NCI-H1105 (cell line): ENCODE results near the gene TRIP11.

Experiments used
- DNase-seq: peaks from one replicate; lab custom pipeline; 2025; lab: John Stamatoyannopoulos, UW

TRIP11 gene

DNA sequence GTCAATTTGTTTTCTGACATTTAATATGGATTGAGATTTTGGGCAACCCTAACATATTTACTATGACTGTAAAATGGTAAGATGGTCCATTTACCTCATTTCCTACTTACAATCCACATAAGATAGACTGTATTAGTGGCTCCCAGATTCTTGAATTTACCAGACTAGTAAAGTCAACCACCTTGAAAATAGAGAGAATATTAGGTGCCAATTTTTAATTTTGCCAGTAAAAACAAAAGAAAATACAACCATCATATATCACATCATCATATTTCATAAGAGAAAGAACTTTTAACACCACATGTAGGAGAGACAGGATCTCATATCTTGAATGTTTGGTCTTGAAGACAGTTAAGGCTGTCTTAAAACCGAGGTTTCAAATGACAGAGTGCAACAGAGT, 84.7 kb downstream of the TRIP11 start:
- no peak for DNase-seq

DNA sequence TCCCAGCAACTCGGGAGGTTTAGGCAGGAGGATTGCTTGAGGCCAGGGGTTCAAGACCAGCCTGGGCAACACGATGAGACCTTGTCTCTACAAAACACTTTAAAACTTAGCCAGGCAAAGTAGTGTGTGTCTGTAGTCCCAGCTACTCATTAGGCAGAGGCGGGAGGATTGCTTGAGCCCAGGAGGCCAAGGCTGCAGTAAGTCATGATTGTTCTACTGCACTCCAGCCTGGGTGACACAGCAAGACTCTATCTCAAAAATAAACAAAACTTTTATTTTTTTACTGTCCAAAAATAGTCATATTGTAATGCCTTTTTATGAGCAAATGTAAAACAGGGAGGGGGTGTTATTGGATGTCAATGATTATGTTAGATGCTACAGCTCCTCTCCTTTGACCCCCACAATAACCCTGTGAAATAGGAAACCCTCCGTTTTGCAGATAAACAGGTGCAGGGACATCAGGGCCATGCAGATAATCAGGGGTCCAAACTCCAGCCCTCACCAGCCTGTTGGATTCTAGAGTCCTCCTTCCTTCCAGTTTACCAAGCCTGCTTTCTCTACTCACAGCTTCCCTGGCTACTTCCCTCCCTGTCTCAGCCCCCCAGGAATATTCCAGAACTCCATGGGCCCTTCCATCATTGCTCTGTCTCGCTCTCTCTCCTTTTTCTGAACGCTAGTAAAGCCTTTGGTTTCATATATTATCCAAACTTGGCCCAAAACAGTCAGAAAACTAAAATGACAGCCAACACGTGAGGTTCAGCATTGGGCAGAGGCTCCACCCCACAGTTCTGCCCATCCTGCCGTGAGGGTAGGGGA, 86.5 kb downstream of the TRIP11 start:
- no peak for DNase-seq

DNA sequence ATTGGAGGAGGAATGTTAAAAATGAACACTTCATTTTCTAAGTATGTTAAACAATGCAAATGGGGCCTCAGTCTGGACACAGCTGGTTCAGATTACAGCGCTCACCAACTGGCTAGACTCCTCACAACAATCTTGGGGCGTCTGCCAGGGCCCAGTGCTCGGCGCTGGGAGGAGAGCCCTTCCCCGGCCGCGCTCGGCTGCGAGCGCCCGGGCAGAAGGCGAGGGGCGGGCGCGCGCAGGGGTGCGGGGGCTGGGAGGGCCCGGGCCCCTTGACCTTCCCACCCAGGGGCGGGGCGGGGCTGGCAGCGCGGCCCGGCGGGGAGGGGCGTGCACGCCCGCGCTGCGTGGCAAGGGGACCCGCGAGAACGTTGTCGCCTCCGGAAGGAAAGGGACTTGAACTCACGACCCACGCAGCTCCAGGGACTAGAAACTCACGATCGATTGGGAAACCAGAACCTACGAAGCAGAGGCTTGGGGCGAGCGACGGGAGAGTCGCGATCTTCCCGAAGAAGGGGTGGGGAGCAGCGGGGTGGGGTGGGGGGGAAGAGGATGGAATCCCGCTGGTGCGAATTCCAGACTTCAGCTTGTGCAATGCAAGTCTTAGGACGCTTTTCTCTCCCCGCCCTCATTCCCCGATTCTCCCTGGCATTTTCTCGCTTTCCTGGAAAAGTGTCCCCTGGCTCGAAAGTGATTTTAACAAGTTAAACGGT, 92.2 kb downstream of the TRIP11 start, which contains the start of gene FBLN5:
TSS of gene FBLN5 (minus strand) at position 220 of the 710 bp plus-strand sequence. CDS start 465 bp downstream, outside the sequence.
- no peak for DNase-seq

DNA sequence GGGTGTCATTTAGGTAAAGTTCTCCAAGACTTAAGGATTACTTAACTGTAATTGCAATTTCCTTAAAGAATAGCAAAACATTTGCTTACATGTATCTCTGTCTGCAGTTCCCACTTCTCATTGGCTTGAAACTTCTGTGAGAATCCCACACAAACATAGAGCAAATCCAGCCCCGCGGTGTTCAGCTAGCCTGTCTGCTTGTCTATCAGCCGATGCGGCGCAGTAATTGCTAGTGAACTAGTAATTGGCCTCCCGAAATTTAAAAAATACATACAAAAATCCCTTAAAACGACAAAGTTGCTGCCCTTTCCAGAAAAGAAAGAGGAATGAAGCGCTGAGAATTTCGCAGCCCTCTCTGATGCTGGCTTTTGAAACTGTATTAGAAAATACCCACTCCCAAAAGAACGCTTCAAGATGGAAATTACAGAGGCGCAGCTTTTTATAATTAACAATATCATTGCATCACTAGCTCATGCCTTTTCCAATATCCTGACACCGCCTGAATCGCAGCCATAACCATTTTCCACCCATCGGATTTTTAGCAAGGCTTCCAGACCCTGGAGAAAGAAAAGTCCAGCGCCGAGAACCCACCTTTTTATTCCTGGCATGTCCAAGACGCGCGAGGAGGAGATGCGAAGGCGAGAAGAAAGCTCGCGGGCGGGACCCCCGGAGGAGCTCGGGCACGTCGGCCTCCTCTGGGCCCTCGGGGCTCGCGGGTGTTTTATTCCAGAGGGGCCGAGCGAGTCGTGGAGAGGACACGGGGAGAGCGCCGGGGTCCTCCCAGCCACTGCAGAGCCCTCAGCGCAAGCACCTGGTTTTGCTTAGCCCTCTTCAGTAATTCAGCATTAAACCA, 93.0 kb downstream of the TRIP11 start:
- no peak for DNase-seq

DNA sequence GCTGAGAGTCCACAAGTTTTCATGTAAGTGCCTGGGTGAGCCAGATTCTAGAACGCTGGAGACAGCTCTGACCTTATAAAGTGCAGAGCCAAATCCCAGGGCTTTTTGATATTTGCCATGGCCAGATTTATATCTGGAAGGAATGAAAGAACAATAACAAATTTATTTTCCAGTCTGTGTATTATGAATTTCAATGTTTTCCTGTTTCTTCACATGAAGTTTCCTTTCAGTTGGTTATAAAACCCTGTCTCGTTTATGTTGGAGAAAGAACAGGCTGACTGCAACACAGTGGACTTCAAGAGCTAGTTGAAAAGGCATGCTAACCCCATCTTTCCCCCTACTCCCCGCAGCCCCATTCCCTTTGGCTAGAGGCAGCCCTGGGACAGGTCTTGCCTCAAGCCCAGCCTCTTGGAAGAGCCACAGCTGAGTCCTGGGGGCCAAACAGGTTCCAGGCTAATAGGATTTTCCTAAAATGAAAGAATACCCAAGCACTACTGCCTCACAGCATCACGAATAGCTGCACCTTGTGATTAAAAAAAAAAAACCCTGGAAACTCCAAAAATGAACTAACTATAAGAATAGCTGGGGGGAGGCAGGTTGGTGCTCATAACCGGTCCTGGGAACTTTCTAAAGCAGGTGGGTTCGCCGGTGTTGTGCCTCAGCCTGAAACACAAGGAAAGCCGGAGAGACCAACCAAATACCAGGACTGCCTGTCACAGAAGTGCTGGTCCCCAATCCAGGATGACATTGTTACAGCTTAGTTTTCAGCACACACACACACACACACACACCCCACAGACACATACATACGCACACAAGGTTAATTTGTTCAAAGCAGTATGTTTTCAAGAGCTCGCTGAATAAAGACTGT, 93.9 kb downstream of the TRIP11 start:
- DNase-seq = no peak

DNA sequence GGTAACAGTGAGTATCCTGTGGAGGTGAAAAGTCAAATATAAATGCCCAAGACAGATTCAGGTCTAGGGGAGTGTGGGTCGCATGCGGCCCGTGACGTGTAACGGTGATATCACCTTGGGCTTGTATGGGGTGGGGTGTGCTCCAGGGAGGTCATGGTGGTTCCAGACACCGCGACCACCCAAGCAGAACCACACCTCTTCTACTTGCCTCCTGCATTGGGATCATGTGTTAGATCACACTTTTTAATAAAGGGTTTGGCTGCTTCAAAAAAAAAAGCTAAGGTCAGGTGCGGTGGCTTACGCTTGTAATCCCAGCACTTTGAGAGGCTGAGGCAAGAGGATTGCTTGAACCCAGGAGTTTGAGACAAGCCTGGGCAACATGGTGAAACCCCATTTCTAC, 96.9 kb downstream of the TRIP11 start:
- no peak for DNase-seq

DNA sequence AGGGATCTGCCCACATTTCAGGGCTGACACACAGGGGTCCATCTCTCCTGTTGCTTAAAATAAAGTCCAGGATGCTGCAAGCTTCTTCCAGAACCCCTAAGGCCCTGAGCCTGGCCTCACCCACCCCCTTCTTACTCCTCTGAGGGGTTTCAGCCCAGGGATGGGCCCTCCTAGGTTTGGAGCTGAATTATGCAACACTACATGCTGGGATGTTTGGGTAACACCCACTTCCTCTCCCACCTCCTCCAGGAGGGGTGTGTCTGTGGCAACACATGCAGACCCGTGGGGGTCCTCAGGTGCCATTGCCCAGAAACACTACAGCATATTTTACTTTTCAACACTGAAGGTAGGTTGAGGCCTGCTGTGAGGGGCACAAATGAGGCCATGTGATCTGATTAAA, 97.7 kb downstream of the TRIP11 start:
- no peak for DNase-seq

DNA sequence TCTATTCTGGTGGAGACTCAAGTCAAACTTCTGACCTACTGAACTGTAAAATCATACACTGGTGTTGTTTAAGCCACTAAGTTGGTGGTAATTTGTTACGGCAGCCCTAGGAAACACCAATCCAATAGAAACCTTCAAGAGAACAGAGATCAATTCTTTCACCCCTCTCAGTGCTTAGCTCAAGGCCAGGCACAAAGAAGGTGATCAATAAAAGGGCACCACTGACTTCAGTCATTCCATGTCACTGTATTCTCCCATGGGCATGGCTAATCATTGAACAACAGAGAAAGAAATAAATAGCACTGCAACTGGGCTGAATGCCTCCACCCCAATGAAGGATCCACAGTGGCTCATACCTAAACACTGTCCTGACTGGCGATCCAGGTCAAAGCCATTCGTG, 99.7 kb downstream of the TRIP11 start:
- DNase-seq = no peak

DNA sequence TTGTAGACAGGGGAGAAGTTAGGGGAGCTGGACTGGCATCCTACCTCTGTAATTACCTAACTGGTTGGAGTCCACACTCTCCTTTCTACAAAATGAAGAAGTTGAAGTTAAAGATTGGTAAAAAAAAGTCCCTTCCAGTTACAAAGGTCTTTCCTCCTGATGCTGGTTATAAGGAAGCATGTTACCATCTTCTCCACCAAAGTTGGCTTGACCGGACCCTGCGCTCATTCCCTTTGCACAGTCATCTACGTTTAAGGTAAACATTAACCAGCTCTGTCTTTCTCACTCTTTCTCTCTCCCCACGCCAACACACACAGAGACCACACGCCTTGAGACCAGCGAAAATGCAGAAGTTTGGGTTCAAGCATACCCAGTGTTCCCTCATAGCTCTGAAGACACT, 104.3 kb downstream of the TRIP11 start:
- DNase-seq = no peak

DNA sequence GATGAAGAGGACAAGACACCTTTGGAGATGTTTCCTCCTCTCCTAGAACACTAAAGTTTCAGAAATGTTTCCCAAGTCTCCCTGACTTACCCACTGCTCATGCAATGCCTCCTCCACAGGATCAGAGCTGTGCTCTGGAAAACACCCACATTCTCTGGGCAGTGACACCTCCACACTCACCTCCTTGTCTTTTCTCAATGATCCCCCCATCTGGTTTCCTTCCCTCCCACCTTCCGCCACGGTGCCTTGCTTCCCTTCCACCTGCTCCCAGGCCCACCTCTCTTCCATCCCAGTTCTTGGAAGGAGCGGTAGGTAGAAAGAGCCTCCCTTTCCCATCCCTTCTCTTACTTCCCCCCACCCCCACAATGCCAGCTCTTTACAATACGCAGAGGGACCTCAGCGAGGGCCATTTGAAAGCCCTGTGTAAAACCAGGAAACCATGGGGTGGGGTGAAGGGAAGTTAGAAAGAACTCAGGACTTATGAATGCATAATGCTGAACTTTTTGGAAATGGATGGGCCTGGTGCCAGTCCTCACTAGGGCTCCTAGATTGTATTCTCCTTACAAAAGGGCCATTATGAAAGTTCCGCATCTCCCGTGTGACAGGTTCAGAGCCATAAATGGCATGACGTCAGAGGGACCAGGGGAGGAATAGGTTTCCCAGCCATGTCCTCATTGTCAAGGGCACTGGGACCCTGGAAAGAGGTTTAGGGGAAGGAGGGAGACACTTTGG, 105.1 kb downstream of the TRIP11 start:
- no peak for DNase-seq

DNA sequence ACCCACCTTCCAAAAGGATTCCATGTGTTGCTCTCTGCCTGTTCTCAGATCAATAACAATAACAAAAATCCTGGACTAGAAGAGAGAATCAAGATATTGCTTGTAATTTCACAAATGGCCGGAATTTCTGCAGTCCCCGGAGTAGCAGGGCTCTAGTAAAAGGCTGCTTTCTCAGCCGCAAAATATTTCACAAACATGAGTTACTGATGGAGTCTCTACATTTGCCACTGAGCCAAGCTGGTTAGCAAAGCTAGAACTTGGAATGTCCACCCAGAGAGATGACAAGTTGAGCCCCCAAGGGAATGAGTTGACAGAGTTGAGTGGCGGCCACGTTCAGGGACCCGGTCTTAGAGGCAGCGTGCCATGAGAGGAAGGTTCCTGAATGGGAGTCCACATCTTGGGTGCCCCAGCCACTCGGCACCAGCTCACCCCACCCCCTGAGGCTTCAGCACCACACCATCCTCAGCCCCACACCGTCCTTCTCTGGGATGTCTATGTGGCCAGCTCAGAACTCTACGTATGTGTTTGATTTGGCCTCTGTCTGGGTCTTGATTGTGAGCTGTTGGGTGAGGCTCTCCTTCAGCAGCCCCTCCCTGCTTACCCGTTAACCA, 108.3 kb downstream of the TRIP11 start:
- DNase-seq = no peak

DNA sequence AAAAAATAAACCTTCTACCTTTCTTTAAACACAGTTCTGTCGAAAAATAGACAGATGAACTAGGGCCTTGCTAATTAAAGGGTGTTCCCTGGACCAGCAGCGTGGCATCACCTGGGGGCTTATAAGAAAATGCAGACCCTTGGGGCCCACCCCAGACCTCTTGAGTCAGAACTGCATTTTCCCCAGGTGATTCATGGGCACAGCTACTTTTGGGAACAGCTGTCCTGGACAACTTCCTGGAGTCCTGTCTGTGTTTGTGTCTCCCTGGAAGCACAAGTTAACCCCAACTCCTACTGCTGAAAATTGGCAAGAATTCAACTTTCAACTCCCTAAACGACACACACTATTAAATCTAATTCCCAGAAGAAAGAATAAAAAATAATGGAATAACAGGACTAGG, 110.2 kb downstream of the TRIP11 start:
- no peak for DNase-seq

DNA sequence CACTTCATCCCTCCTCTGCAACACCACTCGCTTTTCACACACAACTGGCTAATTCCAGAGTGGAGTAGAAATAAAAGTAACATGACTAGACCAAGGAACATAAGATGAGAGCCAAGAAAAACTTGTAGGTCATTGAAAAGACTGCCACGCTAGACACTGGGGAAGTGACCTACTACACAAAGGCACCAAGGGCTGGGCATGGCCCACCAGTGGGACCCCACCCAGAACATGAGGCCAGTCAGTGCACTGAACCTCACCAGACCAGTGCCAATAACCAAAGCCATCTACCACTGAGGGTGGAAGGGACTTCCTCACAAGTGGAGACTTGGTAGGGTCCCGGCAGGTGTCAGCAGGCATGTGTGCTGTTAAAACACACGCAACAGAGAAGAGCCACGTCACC, 112.1 kb downstream of the TRIP11 start:
- DNase-seq = no peak

DNA sequence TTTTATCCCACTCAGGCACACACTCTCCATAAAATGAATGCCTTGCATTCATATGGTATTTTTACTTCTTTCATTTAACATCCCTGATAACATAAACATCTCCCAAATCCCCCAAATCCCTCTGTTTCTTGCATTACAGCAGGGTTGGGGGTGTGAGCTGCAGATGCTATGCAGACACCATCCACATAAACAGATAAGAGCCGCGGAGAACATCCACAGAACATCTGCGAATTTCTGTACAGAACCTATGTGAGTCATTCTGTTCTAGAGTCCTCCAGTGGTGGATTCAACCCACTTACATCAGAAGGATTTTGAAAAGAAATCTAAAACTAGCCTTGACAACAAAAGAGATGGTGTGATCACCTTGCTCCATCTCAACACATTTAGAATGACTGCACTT, 112.7 kb downstream of the TRIP11 start:
- DNase-seq = no peak

DNA sequence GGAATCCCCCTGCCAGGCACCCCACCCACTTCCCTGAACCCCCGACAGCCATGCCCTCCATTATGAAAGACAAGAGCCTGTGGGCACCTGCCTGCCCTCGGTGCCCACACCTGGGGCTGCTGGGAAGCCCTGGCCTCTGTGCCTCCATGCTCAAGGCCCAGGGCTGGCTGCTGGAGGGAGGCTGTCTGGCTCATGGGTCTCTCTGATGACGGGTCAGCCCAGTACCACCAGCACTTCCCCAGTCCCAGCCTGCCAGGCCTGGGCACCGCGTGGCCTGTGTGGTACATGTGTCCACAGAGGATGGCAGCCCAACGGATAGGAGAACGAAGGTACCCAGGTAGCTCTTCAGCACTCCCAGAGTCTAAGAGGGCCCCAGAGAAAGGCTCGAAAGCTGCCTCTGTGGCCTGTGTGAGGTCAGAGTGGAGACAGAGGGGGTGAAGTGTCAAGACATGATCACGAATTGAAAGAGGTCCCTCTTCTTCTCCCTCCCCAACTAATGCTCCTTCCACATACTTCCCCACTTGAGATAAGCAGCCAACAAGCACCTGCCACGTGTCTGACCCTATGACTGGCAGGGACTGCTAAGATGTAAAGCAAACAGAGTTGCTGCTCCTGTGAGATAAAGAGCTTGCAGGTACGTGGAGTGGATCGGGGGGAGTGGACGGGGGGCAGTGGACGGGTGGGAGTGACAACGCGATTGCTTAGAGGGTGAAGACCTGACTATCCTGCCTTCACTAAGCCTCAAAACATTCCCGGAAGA, 113.5 kb downstream of the TRIP11 start:
- DNase-seq = no peak

DNA sequence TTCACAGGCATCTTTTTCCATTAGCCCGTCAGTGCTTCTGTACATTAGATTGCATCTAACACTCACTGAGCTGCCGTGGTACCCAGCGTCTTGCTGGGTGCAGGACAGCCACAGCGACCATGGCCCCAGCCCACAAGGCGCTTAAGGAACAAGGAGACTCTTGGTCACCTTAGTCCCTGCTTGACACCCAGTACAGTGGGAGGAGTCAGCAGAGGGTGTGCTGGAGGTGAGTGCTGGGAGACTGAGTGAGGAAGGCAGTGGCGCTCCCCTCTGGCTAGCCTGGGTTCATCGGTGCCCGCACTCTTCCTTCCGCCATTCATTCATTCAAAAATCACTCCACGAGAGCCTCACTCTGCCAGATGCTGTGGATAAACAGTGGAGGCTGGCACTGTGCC, 114.1 kb downstream of the TRIP11 start:
- no peak for DNase-seq

DNA sequence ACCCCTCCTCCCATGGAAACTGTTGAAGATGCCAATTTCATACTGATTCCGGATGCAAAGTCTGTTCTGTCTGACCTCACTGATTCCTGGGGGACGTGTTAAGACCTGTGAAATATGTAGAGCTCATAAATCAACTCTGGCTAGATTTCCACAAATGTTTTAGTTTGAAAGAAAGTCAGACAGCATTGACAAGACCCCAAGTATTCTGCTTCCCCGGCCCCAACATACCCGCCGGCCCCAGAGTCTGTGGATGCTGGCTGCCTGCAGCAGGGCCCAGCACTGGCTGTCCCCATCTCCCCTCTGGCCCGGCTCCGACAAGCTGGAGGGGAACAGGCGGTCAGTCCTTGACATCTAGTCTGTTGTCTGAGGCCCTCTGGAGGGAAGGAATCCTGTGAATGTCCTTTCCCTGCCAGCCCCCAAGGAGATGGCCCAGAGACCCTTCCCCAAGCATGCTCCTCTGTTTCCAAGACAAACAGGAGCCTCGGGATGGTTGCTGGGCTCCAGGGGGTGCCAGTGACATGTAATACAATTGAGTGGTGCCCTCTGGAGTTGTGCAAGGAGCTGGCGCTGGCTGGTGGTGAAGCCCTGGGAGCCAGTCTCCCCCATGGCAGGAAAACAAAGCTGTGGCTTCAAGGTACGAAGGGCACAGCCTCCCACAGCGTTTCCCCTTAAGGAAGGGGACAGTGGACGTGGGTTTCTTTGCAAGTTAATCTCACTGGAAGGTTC, 114.7 kb downstream of the TRIP11 start:
- no peak for DNase-seq

DNA sequence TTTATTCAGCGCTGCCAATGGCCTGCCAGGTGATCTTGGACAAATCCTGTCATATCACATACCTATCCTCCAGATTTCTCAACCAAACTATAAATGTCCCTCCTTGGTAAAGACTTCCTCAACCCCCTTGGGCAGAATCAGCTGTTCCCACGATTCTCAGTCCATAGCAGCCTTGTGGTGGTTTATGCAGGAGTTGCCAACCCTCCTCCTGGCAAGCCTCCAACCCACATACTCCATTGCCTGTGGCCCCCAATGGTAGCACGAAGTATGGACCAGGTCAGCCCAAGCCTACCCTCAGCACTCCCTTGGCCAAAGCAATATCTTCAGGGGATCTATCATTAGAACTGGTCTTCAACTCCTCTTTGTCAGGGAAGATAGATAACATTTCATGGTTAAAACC, 119.3 kb downstream of the TRIP11 start:
- DNase-seq = no peak

DNA sequence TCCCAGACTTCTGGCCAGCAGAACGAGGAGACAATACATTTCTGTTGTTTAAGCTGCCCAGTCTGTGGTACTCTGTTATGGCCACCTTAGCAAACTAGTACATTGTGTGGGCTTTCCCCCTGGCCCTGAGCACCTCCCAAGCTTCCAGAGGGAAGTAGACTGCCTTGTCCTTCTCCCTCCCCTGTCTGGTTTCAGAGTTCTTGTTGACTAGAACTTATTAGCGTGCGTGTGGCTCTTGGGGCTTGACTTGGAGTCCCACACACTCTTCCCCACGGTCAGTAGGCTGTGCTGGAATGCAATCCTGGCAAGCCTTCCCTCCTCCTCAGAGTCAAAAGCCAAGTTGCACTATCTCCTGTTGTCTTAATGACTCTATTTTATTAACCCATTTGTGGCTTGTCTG, 120.0 kb downstream of the TRIP11 start:
- no peak for DNase-seq
